ENCODE results near the gene EFCAB8.
A peak's percentile ranks its signal among the peaks of the same experiment; 100 is the strongest.
"Not testable (repeated sequence)": the region's sequence is repeated elsewhere in the genome, so short reads cannot be mapped to it uniquely, and the experiment has no call there.

Gene EFCAB8

GRCh38 chr20:32971703-32972161, 113.0 kb downstream of the EFCAB8 start:
- no peak for DNase-seq (ENCODE audit: low spot score)

- DNase-seq (ENCODE audit: low spot score), result no peak
These were observed 113.7 kb downstream of the EFCAB8 start for GRCh38 chr20:32972181-32973076.

GRCh38 chr20:32973077-32973717, 114.5 kb downstream of the EFCAB8 start:
- no peak for DNase-seq (ENCODE audit: low spot score)

GRCh38 chr20:32974204-32975064, 115.7 kb downstream of the EFCAB8 start:
- not testable (repeated sequence) for DNase-seq (ENCODE audit: low spot score)

- DNase-seq (ENCODE audit: low spot score), result not testable (repeated sequence)
These were observed 116.4 kb downstream of the EFCAB8 start for GRCh38 chr20:32975121-32975520.

- DNase-seq (ENCODE audit: low spot score), result peak; percentile 33
These were observed 117.3 kb downstream of the EFCAB8 start for GRCh38 chr20:32975698-32976674.

GRCh38 chr20:32976746-32977145, 118.0 kb downstream of the EFCAB8 start:
- no peak for DNase-seq (ENCODE audit: low spot score)

- DNase-seq (ENCODE audit: low spot score), result no peak
These were observed 118.7 kb downstream of the EFCAB8 start for GRCh38 chr20:32977281-32978008.

GRCh38 chr20:32978009-32978335, 119.2 kb downstream of the EFCAB8 start:
- DNase-seq (ENCODE audit: low spot score), result no peak

- DNase-seq (ENCODE audit: low spot score), result no peak
These were observed 120.7 kb downstream of the EFCAB8 start for GRCh38 chr20:32979201-32979998.

- DNase-seq (ENCODE audit: low spot score), result no peak
These were observed 121.6 kb downstream of the EFCAB8 start for GRCh38 chr20:32980131-32980941.

- DNase-seq (ENCODE audit: low spot score), result no peak
These were observed 122.3 kb downstream of the EFCAB8 start for GRCh38 chr20:32980990-32981389.

GRCh38 chr20:32982617-32983458, 124.1 kb downstream of the EFCAB8 start:
- DNase-seq (ENCODE audit: low spot score), result no peak

GRCh38 chr20:32983459-32984112, 124.9 kb downstream of the EFCAB8 start:
- DNase-seq (ENCODE audit: low spot score), result no peak

GRCh38 chr20:32984196-32984595, 125.5 kb downstream of the EFCAB8 start:
- no peak for DNase-seq (ENCODE audit: low spot score)

- no peak for DNase-seq (ENCODE audit: low spot score)
These were observed 126.1 kb downstream of the EFCAB8 start for GRCh38 chr20:32984631-32985354.
